Measurements from ENCODE around the gene ZNF467.

The ZNF467 gene

DNA sequence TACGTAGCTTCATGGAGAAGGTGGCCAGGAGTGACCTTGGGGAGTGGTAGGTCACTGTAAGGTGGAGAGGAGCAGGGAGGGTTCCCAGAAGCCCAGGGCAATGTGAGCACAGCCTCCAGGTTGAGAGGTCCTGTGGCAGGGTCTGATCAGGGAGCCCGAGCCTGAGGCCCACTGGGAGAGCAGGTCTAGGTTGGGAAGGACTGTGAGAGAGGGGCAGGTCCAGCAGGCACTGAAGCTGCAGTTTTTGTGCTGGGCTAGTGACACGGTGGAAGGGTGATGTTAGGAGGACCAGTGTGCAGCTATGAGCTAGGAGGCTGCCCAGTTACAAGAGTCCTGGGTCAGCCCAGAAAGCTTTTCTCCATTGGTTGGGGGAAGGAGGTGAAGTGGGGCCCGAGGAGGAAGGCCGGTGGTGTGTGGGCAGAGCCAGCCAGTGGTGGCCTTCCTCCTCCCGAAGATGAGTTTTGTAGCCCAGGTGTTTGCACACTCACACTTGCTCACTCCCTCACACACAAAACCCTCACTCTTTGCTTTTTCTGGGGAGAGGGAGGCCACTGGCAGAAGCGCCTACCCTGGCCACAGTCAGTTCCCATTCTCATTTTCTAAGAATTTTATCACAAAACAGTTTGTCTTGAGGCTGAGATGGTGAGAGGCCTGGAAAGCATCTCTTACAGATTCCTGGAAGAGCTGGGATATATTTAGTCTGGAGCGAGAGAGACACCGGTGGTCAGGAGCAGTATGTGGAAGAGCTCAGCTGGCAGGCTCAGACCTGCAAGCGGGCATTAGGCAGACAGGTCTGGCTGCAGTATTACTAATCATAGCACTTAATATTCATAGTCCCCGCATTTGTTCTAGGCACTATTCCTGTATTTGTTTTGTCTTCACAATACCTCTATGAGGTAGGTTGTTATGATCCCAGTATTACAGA lies 57.1 kb downstream of the ZNF467 start:
- no peak for DNase-seq (ENCODE audit: low read depth in 2 of 2, low spot score in 1 of 2)

DNA sequence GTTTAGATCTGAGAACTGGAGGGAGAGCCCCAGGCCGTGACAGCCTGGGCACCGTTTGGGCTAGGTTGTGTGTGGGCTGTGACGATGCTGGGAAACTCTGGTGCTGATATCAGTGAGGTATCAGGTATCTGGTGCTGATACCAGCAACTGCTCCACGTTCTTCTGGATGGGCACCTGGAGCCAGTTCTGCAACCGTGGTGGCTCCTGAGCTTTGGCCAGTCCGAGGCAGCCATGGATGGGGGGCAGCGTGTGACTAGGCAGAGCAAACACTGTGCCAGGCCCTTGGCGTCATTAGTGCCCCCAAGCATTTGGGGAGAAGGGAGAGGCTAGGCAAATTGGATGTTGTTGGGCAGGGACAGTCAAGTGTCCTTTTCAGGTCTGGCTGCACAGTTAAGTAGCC lies 57.9 kb downstream of the ZNF467 start:
- DNase-seq (ENCODE audit: low read depth in 2 of 2, low spot score in 1 of 2), result no peak

DNA sequence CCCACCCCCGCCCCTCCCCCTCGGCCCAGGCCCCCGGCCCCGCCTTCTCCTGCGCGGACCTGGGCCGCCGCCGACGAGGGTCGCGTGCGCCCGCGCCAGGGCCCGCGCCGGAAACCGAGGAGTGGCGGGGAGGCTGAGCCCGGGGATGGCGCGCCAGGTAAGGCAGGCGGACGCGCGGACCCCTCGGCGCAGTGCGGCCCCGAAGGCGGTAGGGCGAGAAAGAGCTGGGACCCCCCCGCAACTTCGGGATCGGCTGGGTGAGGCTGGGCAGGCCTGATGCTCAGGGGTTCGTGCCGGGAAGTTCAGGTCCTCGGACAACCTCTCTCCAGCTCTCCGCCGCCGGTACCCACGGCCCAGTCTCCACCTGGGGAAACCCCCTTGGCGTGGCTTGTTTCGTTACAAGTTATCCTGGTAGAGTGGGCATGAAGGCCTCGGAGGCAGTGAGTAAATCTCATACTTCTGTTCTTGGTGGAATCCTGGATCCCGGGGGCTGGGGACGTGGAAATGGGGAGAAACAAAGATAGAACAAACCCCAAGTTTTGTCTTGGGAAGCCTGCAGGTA lies 58.4 kb downstream of the ZNF467 start:
- no peak for DNase-seq (ENCODE audit: low read depth in 2 of 2, low spot score in 1 of 2)

Measured in stimulated activated CD8-positive, alpha-beta memory T cell treated with anti-CD3 and anti-CD28 coated beads, Interleukin-4, amount 100 ng/mL, for 1 hour (primary cell).